Effector memory CD8-positive, alpha-beta T cell (primary cell): ENCODE measurements around the gene ETV5.

Experiments
- ATAC-seq: fragments of 150-1000 bp; cut with Tn5 transposase; replicated peaks from 2 replicates; pipeline ENCODE4 v1.10.0; 2021; ENCODE audit warnings: mild to moderate bottlenecking, moderate library complexity
- DNase-seq, 3 experiments: peaks; one replicate each; pipeline ENCODE4 v3.0.0; 2021
- H3K27ac Mint-ChIP-seq, 2 donors: one replicate each; pipeline ENCODE4 v1.8.0; 2022; ENCODE audit warnings: mild to moderate bottlenecking in 2 of 2, mixed read lengths in 2 of 2, moderate library complexity in 2 of 2
- H3K27me3 Mint-ChIP-seq, 2 donors: one replicate each; pipeline ENCODE4 v1.8.0; 2022; ENCODE audit warnings: mixed read lengths in 2 of 2
- H3K36me3 Mint-ChIP-seq: one replicate; pipeline ENCODE4 v1.8.0; 2022; ENCODE audit warnings: mild to moderate bottlenecking, moderate library complexity, mixed read lengths; ENCODE audit not compliant: insufficient read depth
- H3K4me1 Mint-ChIP-seq, 2 donors: one replicate each; pipeline ENCODE4 v1.8.0; 2022; ENCODE audit warnings: low read depth in 2 of 2, mixed read lengths in 2 of 2
- H3K4me3 Mint-ChIP-seq, 2 donors: one replicate each; pipeline ENCODE4 v1.8.0; 2022; ENCODE audit warnings: mild to moderate bottlenecking in 2 of 2, mixed read lengths in 2 of 2, moderate library complexity in 2 of 2
- H3K9me3 Mint-ChIP-seq, 2 donors: one replicate each; pipeline ENCODE4 v1.8.0; 2022; ENCODE audit warnings: mixed read lengths in 2 of 2

Gene ETV5

DNA sequence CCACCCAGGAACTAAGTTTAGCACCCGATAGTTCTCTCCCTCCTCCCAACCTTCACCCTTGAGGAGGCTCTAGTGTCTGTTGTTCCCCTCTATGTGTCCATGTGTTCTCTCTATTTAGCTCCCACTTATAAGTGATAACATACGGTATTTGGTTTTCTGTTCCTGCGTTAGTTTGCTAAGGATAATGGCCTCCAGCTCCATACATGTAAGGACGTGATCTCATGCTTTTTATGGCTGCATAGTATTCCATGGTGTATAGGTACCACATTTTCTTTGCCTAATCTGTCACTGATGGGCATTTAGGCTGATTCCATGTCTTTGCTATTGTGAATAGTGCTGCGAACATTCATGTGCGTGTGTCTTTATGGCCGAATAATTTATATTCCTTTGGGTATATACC, 104.2 kb downstream of the ETV5 start:
- ATAC-seq = no peak
- Mint-ChIP-seq H3K4me1 (no peaks in the 10 kb centered on the region), H3K36me3 (no peaks in the 10 kb centered on the region), H3K4me3 (no peak overlapping the region), H3K27me3 (peaks cover 39 to 40% of the 10 kb centered on the region in 2 donors), H3K9me3 (no peaks in the 10 kb centered on the region), H3K27ac (no peak overlapping the region)
- no peak for DNase-seq

DNA sequence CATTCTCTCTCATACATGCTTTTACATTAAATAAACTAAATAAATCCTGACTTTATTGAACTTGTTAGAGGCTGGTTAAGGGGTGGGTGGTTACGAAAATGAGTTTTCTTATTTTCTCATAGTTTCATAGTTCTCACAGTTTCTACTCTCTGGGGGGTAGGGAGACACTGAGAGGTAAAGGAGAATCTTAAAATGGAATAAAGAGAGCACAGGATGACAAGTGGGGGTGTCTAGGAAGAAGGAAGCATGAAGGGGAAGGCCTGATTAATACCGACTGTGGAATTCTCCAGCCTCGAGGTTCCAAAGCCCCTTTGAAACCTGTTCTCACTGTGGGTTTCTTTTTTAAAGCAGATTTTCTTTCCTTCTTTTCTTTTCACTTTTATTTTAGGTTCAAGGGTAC, 104.7 kb downstream of the ETV5 start:
- no peak overlapping the region for H3K4me3 Mint-ChIP-seq
- H3K36me3 Mint-ChIP-seq = no peaks in the 10 kb centered on the region
- ATAC-seq (no peak), DNase-seq (no peak)
- H3K9me3 Mint-ChIP-seq = no peaks in the 10 kb centered on the region
- no peak overlapping the region for H3K27ac Mint-ChIP-seq
- peaks cover 40 to 41% of the 10 kb centered on the region in 2 donors for H3K27me3 Mint-ChIP-seq
- no peaks in the 10 kb centered on the region for H3K4me1 Mint-ChIP-seq

DNA sequence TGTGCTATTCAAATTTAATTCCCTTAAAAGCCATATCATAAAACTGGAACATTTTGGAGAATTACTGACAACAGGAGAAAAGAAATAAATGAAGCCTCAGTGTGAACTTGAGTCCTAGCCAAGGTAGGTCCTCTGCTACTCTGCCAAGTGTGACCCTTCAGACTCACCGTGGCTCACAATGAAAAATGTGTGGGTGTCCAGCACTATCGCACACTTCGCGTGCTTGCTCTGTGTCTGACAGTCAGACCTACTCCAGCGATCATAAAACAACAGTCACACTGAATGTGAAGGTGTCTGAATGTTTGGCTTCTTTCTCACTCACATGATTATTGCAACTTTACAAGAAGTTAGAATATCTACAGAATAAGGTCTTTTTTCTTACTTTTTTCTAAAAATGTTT, 105.3 kb downstream of the ETV5 start:
- ATAC-seq = no peak
- H3K9me3 Mint-ChIP-seq = no peaks in the 10 kb centered on the region
- H3K4me3 Mint-ChIP-seq = no peak overlapping the region
- H3K27ac Mint-ChIP-seq = no peak overlapping the region
- H3K4me1 Mint-ChIP-seq = no peaks in the 10 kb centered on the region
- H3K36me3 Mint-ChIP-seq = no peaks in the 10 kb centered on the region
- no peak for DNase-seq
- H3K27me3 Mint-ChIP-seq = peaks cover 38 to 40% of the 10 kb centered on the region in 2 donors

DNA sequence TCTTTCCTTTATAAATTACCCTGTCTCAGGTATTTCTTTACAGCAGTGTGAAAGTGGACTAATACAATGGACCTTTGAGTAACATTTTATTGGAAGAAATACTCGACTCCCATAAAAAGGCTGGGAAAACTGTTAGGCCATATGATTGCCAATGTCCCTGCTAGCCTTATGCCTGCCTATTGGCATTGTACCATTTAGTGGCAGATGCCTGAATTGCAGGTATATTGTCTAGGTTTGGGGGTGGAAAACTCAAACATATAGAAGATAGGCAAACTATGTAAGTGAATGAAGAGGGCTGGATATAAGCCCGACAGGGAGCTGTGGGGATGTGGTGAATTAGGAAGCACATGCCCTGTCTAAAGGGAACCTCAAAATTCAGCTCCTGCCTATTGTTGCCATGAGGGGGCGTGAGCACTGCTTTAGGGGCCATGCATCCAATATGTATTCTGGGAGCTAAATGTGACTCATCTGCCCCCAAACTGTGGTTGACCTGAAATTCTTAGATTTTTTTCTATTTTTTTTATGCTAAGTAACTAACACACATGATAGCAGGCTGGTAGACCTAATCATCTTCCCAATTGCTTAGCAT, 105.9 kb downstream of the ETV5 start:
- no peak for DNase-seq
- Mint-ChIP-seq H3K27ac (no peak overlapping the region), H3K36me3 (no peaks in the 10 kb centered on the region), H3K27me3 (peaks cover 32 to 34% of the 10 kb centered on the region in 2 donors), H3K4me3 (no peak overlapping the region), H3K4me1 (no peaks in the 10 kb centered on the region), H3K9me3 (no peaks in the 10 kb centered on the region)
- no peak for ATAC-seq

DNA sequence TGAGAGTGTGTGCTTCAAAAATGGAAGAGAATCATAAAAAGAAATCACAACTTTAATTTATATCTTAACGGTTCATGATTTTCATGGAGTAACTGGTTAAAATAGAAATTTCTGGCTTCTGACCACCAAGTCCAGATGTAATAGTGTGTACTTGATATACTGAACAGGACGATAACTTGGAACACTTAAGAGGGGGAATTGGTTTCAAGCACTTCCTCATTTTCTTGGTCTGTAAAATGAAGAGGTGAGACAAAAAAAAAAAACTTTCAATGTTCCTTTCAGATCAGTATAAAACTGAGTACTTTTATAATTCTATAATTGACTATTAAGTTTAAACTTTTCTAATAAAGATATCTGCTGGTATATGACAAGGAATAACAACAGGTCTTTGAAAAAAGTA, 107.0 kb downstream of the ETV5 start:
- no peak for DNase-seq
- Mint-ChIP-seq H3K9me3 (no peaks in the 10 kb centered on the region), H3K27me3 (peaks cover 27 to 32% of the 10 kb centered on the region in 2 donors), H3K4me3 (no peak overlapping the region), H3K4me1 (no peaks in the 10 kb centered on the region), H3K36me3 (no peaks in the 10 kb centered on the region), H3K27ac (no peak overlapping the region)
- ATAC-seq = no peak

DNA sequence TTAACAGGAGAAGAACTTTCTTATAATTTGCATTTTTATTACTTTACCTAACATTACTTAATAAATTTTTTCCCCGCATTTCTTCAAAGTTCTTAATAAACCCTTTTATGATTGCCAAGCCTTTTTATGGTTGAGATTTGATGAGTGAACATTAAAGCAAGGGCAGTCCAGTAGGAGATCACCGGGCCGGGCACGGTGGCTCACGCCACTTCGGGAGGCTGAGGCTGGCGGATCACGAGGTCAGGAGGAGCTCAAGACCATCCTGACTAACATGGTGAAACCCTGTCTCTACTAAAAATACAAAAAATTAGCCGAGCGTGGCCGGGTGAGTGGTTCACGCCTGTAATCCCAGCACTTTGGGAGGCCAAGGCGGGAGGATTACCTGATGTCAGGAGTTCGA, 109.7 kb downstream of the ETV5 start:
- no peaks in the 10 kb centered on the region for H3K36me3 Mint-ChIP-seq
- ATAC-seq = no peak
- no peak for DNase-seq
- H3K27ac Mint-ChIP-seq = no peak overlapping the region
- H3K27me3 Mint-ChIP-seq = peaks cover 27 to 32% of the 10 kb centered on the region in 2 donors
- no peak overlapping the region for H3K4me3 Mint-ChIP-seq
- H3K9me3 Mint-ChIP-seq = no peaks in the 10 kb centered on the region
- no peaks in the 10 kb centered on the region for H3K4me1 Mint-ChIP-seq

DNA sequence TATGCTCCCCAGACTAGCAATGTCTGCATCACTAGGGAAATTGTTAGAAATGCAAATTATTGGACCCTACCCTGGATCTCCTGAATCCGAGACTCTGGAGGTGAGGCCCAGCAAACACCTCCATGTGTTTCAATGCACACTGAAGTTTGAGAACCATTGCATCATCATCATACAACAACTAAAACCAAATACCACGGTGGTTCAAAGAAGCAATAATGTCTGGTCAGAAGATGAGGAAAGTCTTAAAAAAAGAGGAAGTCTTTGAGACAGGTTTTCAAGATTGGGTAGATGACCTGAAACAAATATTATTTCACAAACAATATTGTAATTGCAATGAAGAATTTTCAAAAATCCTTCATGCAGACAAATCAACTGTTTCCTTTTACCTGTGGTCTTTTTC, 110.8 kb downstream of the ETV5 start:
- H3K36me3 Mint-ChIP-seq = no peaks in the 10 kb centered on the region
- no peaks in the 10 kb centered on the region for H3K9me3 Mint-ChIP-seq
- ATAC-seq (no peak), DNase-seq (no peak)
- no peaks in the 10 kb centered on the region for H3K4me1 Mint-ChIP-seq
- H3K27me3 Mint-ChIP-seq = peaks cover 33 to 37% of the 10 kb centered on the region in 2 donors
- no peak overlapping the region for H3K27ac Mint-ChIP-seq
- H3K4me3 Mint-ChIP-seq = no peak overlapping the region

DNA sequence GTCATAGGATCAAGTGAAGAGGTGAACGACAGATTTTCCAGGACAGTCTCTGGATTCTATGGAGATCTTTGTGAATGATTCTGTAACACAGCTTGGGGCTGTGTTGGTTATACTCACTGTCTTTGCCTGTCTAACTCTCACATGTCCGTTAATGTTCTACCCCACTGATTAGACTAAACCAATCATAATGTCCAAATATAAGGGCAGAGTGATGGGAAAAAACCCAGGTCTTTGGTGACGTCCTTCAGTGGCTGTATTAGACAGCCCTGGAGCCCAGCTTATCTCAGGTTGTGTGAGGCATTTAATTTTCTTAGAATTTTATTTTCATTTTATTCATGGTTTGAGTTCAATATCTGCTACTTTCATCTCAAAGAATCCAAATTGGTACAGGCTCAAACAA, 111.8 kb downstream of the ETV5 start:
- Mint-ChIP-seq H3K4me1 (no peaks in the 10 kb centered on the region), H3K4me3 (no peak overlapping the region), H3K36me3 (no peaks in the 10 kb centered on the region), H3K27me3 (peaks cover 23 to 27% of the 10 kb centered on the region in 2 donors), H3K27ac (no peak overlapping the region), H3K9me3 (no peaks in the 10 kb centered on the region)
- ATAC-seq (no peak), DNase-seq (no peak)
